B cell (primary cell): Measurements from ENCODE around the gene ZNF443. TPM values are rescaled to one million over a fixed set of nuclear protein-coding genes. Genes with fewer than 3 reads are reported as not detected.

Source experiments
- ATAC-seq: fragments of 200-7000 bp; cut with Tn5 transposase; one replicate; pipeline ENCODE4 v1.10.0; 2021; ENCODE audit warnings: low read depth, mild to moderate bottlenecking, moderate number of reproducible peaks, moderate library complexity
- CTCF ChIA-PET: fragments of 350-600 bp; sonication (Branson Sonifier 250); formaldehyde crosslinking; loops from one replicate; lab custom pipeline; 2021; ENCODE audit warnings: antibody characterized with exemption, inconsistent platforms; lab: Charles Lee
- POLR2A ChIA-PET: fragments of 350-600 bp; sonication (Branson Sonifier 250); formaldehyde crosslinking; loops from one replicate; lab custom pipeline; 2021; ENCODE audit warnings: antibody characterized with exemption; lab: Charles Lee
- DNase-seq: peaks from one replicate; pipeline ENCODE4 v3.0.0; 2013
- H2AFZ ChIP-seq: 2 replicates; pipeline ENCODE4 v1.6.1; 2012; ENCODE audit warnings: mild to moderate bottlenecking, low read depth, low read length; ENCODE audit not compliant: insufficient read depth, poor library complexity, severe bottlenecking
- H3K27ac ChIP-seq, 2 donors: 1 replicate in 1 of 2; 2 replicates in 1 of 2; pipeline ENCODE4 v1.5.1; 2012 to 2013; ENCODE audit warnings: low read length in 2 of 2, mild to moderate bottlenecking in 2 of 2, moderate library complexity in 1 of 2
- H3K27me3 ChIP-seq, 4 experiments: fragments of 200-600 bp in 1 of 4; sonication (generic) in 1 of 4; replicated peaks in 1 of 4; 1 replicate in 2 of 4; 2 replicates in 2 of 4; pipeline versions ENCODE4 v1.6.1 to v1.7.0; 2013 to 2016; ENCODE audit warnings: low read length in 3 of 4, mild to moderate bottlenecking in 2 of 4, mixed read lengths in 1 of 4, moderate library complexity in 1 of 4; ENCODE audit not compliant: insufficient read depth in 4 of 4, control insufficient read depth in 3 of 4; ENCODE audit errors: control extremely low read depth in 1 of 4
- H3K36me3 ChIP-seq, 2 experiments: replicated peaks in 1 of 2; 1 replicate in 1 of 2; 2 replicates in 1 of 2; pipeline versions ENCODE4 v1.6.1 to v1.7.1; 2013; ENCODE audit warnings: low read length in 1 of 2; ENCODE audit not compliant: insufficient read depth in 2 of 2, control insufficient read depth in 1 of 2; ENCODE audit errors: control extremely low read depth in 1 of 2, extremely low read depth in 1 of 2
- H3K4me1 ChIP-seq, 2 donors: fragments of 200-600 bp in 1 of 2; sonication (generic) in 1 of 2; 1 replicate in 1 of 2; 2 replicates in 1 of 2; pipeline versions ENCODE4 v1.5.1 to v1.6.1; 2013 to 2017; ENCODE audit warnings: low read length in 2 of 2; ENCODE audit not compliant: control insufficient read depth in 2 of 2, insufficient read depth in 2 of 2
- H3K4me2 ChIP-seq: replicated peaks from 2 replicates; pipeline ENCODE3; 2012; ENCODE audit warnings: mild to moderate bottlenecking, low read depth, low read length; ENCODE audit not compliant: poor library complexity, severe bottlenecking
- H3K4me3 ChIP-seq, 5 experiments: fragments of 200-600 bp in 1 of 5; sonication (generic) in 1 of 5; 1 replicate in 3 of 5; 2 replicates in 2 of 5; pipeline versions ENCODE4 v1.5.1 to v1.7.0; 2011 to 2016; ENCODE audit warnings: low read length in 4 of 5, mild to moderate bottlenecking in 4 of 5, low read depth in 2 of 5, control low read depth in 1 of 5, moderate library complexity in 1 of 5; ENCODE audit not compliant: insufficient read depth in 1 of 5; ENCODE audit errors: control extremely low read depth in 1 of 5, extremely low read depth in 1 of 5
- H3K79me2 ChIP-seq: fragments of 200-600 bp; sonication (generic); one replicate; pipeline ENCODE4 v1.6.0; 2016; ENCODE audit warnings: low read length; ENCODE audit not compliant: control insufficient read depth, insufficient read depth
- H3K9ac ChIP-seq: fragments of 200-600 bp; sonication (generic); 2 replicates; pipeline ENCODE4 v1.6.1; 2017; ENCODE audit warnings: mild to moderate bottlenecking, low read length, moderate library complexity
- H3K9me3 ChIP-seq, 3 donors: one replicate each; pipeline versions ENCODE4 v1.6.1 to v1.7.1; 2013; ENCODE audit warnings: low read length in 2 of 3; ENCODE audit not compliant: control insufficient read depth in 2 of 3, insufficient read depth in 1 of 3; ENCODE audit errors: control extremely low read depth in 1 of 3
- H4K20me1 ChIP-seq: 2 replicates; pipeline ENCODE4 v1.6.0; 2012; ENCODE audit warnings: mild to moderate bottlenecking, low read length; ENCODE audit not compliant: insufficient read depth, control insufficient read depth, poor library complexity, severe bottlenecking
- H3K27ac Mint-ChIP-seq: one replicate; pipeline ENCODE4 v1.8.0; 2021; ENCODE audit warnings: mixed read lengths
- H3K27me3 Mint-ChIP-seq: one replicate; pipeline ENCODE4 v1.8.0; 2021; ENCODE audit warnings: mixed read lengths
- H3K4me1 Mint-ChIP-seq: one replicate; pipeline ENCODE4 v1.8.0; 2021; ENCODE audit warnings: mixed read lengths
- H3K4me3 Mint-ChIP-seq: one replicate; pipeline ENCODE4 v1.8.0; 2021; ENCODE audit warnings: mixed read lengths
- H3K9me3 Mint-ChIP-seq: one replicate; pipeline ENCODE4 v1.8.0; 2022; ENCODE audit warnings: mixed read lengths; ENCODE audit not compliant: insufficient read depth
- EZH2 ChIP-seq: IDR thresholded peaks from 2 replicates; pipeline ENCODE4 v1.6.1; 2012; ENCODE audit warnings: borderline replicate concordance, low read depth, mild to moderate bottlenecking, moderate library complexity, low read length; ENCODE audit not compliant: insufficient read depth, poor library complexity, severe bottlenecking
- WGBS: methylation state at CpG from one replicate; pipeline ENCODE4 v1.1.5; 2013; ENCODE audit warnings: missing lambda C conversion rate; ENCODE audit not compliant: insufficient coverage; 5-methylcytosine and 5-hydroxymethylcytosine counted together
- intact Hi-C: fragments of 100-400 bp; cut with micrococcal nuclease; formaldehyde crosslinking; loops from one replicate; pipeline ENCODE4 v1.10.0; 2022
- polyA plus RNA-seq: library from polyadenylated mRNA; depleted of rRNA; stranded (reverse); fragments of >200 nt; gene quantifications from 2 replicates; pipeline ENCODE4 v1.2.3, GENCODE V29; 2012
- total RNA-seq, 2 donors: library from RNA; stranded (reverse); fragments of 120-200 nt in 1 of 2; gene quantifications; 1 replicate in 1 of 2; 2 replicates in 1 of 2; pipeline versions ENCODE4 v1.2.3 to v1.2.4, GENCODE V29; 2013 to 2022
- TF ChIP-seq, protein P1 (sequence below): fragments of 200-600 bp; IDR thresholded peaks from one replicate; pipeline ENCODE4 v1.8.0; 2022; ENCODE audit warnings: antibody characterized with exemption, mild to moderate bottlenecking

Gene ZNF443
- total and polyA plus RNA-seq, 2 donors (not counting 1 experiment from before 2014, with no cell fraction given) = 1.2 to 5.5 TPM

DNA sequence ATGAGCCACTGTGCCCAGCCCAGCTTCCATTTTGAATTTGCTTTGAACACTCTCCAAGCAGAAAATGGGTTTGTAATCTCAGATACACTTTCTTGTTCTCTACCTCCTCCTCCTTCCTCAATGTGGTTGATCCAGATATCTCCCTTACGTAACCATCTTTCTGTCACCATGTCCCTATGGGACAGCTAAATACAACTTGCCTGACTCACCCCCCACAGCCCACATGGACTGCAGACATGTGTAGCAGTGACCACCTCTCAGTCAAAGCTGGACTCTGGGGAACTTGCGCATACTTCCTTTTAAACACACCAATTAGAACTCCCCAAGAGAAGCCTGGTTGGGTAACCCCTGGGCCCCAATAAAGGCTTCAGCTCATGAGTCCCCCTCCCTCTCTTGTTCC lies 28.9 kb downstream of the ZNF443 start:
- H3K4me1 Mint-ChIP-seq = no peaks in the 10 kb centered on the region
- no peaks in the 10 kb centered on the region for H3K27me3 ChIP-seq
- no peak for TF ChIP-seq EZH2
- TF ChIP-seq, protein P1, sequence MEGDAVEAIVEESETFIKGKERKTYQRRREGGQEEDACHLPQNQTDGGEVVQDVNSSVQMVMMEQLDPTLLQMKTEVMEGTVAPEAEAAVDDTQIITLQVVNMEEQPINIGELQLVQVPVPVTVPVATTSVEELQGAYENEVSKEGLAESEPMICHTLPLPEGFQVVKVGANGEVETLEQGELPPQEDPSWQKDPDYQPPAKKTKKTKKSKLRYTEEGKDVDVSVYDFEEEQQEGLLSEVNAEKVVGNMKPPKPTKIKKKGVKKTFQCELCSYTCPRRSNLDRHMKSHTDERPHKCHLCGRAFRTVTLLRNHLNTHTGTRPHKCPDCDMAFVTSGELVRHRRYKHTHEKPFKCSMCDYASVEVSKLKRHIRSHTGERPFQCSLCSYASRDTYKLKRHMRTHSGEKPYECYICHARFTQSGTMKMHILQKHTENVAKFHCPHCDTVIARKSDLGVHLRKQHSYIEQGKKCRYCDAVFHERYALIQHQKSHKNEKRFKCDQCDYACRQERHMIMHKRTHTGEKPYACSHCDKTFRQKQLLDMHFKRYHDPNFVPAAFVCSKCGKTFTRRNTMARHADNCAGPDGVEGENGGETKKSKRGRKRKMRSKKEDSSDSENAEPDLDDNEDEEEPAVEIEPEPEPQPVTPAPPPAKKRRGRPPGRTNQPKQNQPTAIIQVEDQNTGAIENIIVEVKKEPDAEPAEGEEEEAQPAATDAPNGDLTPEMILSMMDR = no peak
- H3K79me2 ChIP-seq = no peaks in the 10 kb centered on the region
- H3K4me1 ChIP-seq = no peaks in the 10 kb centered on the region
- no peak overlapping the region for H3K4me2 ChIP-seq
- H3K4me3 ChIP-seq = no peak overlapping the region
- POLR2A ChIA-PET = no interaction called here
- H3K4me3 Mint-ChIP-seq = no peak overlapping the region
- WGBS = 96% methylated on average over 2 of the region's 2 CpGs
- H3K36me3 ChIP-seq = no peaks in the 10 kb centered on the region
- H4K20me1 ChIP-seq = no peaks in the 10 kb centered on the region
- peaks cover 0 to 15% (median 3%) of the 10 kb centered on the region in 3 donors for H3K9me3 ChIP-seq
- H3K9ac ChIP-seq = no peak overlapping the region
- no peak overlapping the region for H3K27ac ChIP-seq
- no peak overlapping the region for H2AFZ ChIP-seq
- H3K9me3 Mint-ChIP-seq = peaks cover 11% of the 10 kb centered on the region
- DNase-seq (no peak), ATAC-seq (no peak)
- CTCF ChIA-PET = no interaction called here
- intact Hi-C loops = no loop called here
- no peaks in the 10 kb centered on the region for H3K27me3 Mint-ChIP-seq
- no peak overlapping the region for H3K27ac Mint-ChIP-seq

DNA sequence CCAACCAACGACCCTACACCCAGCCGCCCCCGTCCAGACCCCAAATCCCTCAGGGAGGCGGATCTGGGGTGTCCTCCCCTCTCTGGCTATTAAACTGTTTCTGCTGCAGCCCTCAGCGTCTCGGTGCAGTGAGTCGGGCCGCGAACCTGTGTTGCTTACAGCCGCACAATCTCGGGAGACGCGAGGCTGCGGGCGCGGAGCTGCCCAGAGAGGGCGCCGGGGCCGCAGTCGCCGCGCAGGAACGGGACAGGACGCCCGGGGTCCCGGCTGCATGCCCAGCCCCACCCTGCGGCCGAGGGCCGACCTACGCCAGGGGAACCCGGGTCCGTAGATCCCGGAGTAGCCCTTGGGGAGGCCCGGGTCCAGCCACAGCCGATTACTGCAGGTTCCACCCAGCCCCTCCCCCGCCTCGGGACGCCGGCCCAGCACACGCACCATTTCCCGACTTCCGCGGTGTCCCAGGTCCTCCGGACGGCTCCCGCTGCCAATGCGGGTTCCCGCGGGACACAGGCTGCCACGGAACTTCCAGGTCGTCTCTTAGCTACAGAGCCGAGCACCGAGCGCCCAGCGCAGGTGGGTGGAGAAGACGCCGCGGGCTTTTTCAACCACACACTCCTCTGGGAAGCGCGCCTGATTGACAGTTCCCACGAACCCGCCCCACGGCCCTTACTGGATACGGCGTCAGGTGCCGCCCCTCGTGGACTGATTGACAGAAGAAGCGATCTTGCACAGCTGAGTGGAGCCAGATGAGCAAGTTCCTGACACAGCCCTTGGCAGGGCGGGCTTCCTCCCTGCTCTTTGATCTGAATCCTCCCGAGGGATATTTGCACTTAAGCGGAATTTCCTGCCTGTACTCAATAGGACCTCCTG lies 40.0 kb downstream of the ZNF443 start, which contains the start of gene ZNF799:
ZNF799 (minus strand) TSS at position 639 of the 870 bp plus-strand sequence; CDS start at position 438, 201 bp downstream.
- Histone ChIP-seq H3K9ac (peak within 1 kb of the TSS; percentile 94), H3K36me3 (no peaks in the 10 kb centered on the region), H3K9me3 (no peaks in the 10 kb centered on the region), H3K79me2 (peaks cover 18% of the 10 kb centered on the region), H3K27me3 (no peaks in the 10 kb centered on the region), H3K4me3 (peak within 1 kb of the TSS; percentile 61 to 93 (median 90)), H2AFZ (peak within 1 kb of the TSS; percentile 97), H3K4me2 (peak within 1 kb of the TSS; percentile 89), H4K20me1 (no peaks in the 10 kb centered on the region), H3K4me1 (peaks cover 4 to 7% of the 10 kb centered on the region in 2 donors), H3K27ac (peak within 1 kb of the TSS in 1 of 2 donors; percentile 68)
- Mint-ChIP-seq H3K27ac (peak within 1 kb of the TSS; percentile 85), H3K27me3 (no peaks in the 10 kb centered on the region), H3K4me1 (peaks cover 20% of the 10 kb centered on the region), H3K4me3 (peak within 1 kb of the TSS; percentile 91), H3K9me3 (no peaks in the 10 kb centered on the region)
- TF ChIP-seq, protein P1 = no peak
- TF ChIP-seq EZH2 = no peak
- peak; percentile 91 for ATAC-seq
- under 1% methylated on average over 68 of the region's 71 CpGs for WGBS
- intact Hi-C loops = loop anchor here (1.0 to 2.0 kb wide), 6 partner anchors 36 to 150 kb away; partner anchors contain the start of genes ZNF442, ZNF443, ZNF563 and ZNF564
- peak; percentile 89 for DNase-seq
- ChIA-PET POLR2A (interaction anchor here (0.6 to 1.4 kb wide), 7 partner anchors 31 to 264 kb away, joined by 3 to 8 read pairs (median 5); partner anchors contain the start of genes ZNF136, ZNF44 and ZNF563), CTCF (no interaction called here)
